Ishikawa (cell line): ENCODE results near the gene GABRB3.

Experiments
- CEBPB ChIP-seq: IDR thresholded peaks from 2 replicates; pipeline ENCODE4 v1.6.1; 2012
- CREB1 ChIP-seq: IDR thresholded peaks from 2 replicates; pipeline ENCODE4 v1.6.1; 2012; ENCODE audit warnings: low read depth
- EGR1 ChIP-seq: IDR thresholded peaks from 2 replicates; pipeline ENCODE4 v1.6.1; 2012
- EP300 ChIP-seq: IDR thresholded peaks from 2 replicates; pipeline ENCODE4 v1.6.1; 2012; ENCODE audit warnings: borderline replicate concordance
- FOXM1 ChIP-seq: IDR thresholded peaks from 2 replicates; pipeline ENCODE4 v1.6.1; 2012; ENCODE audit warnings: low read depth, borderline replicate concordance
- MAX ChIP-seq: IDR thresholded peaks from 2 replicates; pipeline ENCODE4 v1.6.1; 2012
- RAD21 ChIP-seq: IDR thresholded peaks from 2 replicates; pipeline ENCODE4 v1.6.1; 2012; ENCODE audit warnings: low read depth
- REST ChIP-seq: IDR thresholded peaks from 2 replicates; pipeline ENCODE4 v1.6.1; 2012; ENCODE audit warnings: low read depth, mild to moderate bottlenecking
- TAF1 ChIP-seq: IDR thresholded peaks from 2 replicates; pipeline ENCODE4 v1.6.1; 2012; ENCODE audit warnings: low read depth, mild to moderate bottlenecking
- TCF12 ChIP-seq: IDR thresholded peaks from 2 replicates; pipeline ENCODE4 v1.6.1; 2012; ENCODE audit warnings: low read depth
- TEAD4 ChIP-seq: IDR thresholded peaks from 2 replicates; pipeline ENCODE4 v1.6.1; 2012
- YY1 ChIP-seq: IDR thresholded peaks from 2 replicates; pipeline ENCODE4 v1.6.1; 2012; ENCODE audit warnings: low read depth
- ZBTB7A ChIP-seq: IDR thresholded peaks from 2 replicates; pipeline ENCODE4 v1.6.1; 2012; ENCODE audit warnings: low read depth

- no peak for TF ChIP-seq EGR1
- TF ChIP-seq REST = no peak
- no peak for TF ChIP-seq ZBTB7A
- TF ChIP-seq MAX = no peak
- no peak for TF ChIP-seq EP300
- no peak for TF ChIP-seq CREB1
- no peak for TF ChIP-seq YY1
- no peak for TF ChIP-seq TCF12
- TF ChIP-seq RAD21 = no peak
- no peak for TF ChIP-seq TEAD4
- TF ChIP-seq TAF1 = no peak
- TF ChIP-seq FOXM1 = no peak
- TF ChIP-seq CEBPB = no peak
These were observed 124.2 kb downstream of the GABRB3 start for GRCh38 chr15:26648676-26649075.
